Neuron (in vitro differentiated cells): Measurements from ENCODE around the gene INHBC.

Experiments
- H2AFZ ChIP-seq: one replicate; pipeline ENCODE4 v1.6.1; 2013; ENCODE audit warnings: low read depth, mild to moderate bottlenecking, inconsistent platforms, low read length, moderate library complexity
- H3K27me3 ChIP-seq: one replicate; pipeline ENCODE4 v1.6.1; 2013; ENCODE audit warnings: low read length; ENCODE audit not compliant: insufficient read depth
- H3K36me3 ChIP-seq: one replicate; pipeline ENCODE4 v1.6.1; 2013; ENCODE audit warnings: low read length; ENCODE audit not compliant: insufficient read depth
- H3K4me1 ChIP-seq: one replicate; pipeline ENCODE4 v1.6.1; 2013; ENCODE audit warnings: low read length; ENCODE audit not compliant: insufficient read depth
- H3K4me3 ChIP-seq: 2 replicates; pipeline ENCODE4 v1.5.1; 2013; ENCODE audit warnings: mild to moderate bottlenecking, low read length, moderate library complexity
- H3K9me3 ChIP-seq: one replicate; pipeline ENCODE4 v1.6.1; 2013; ENCODE audit warnings: low read length

The INHBC gene

GRCh38 chr12:57460841-57461275 lies 26.3 kb downstream of the INHBC start:
- Histone ChIP-seq H3K27me3 (no peaks in the 10 kb centered on the region), H3K9me3 (no peaks in the 10 kb centered on the region), H3K4me3 (peak overlapping the region; percentile 52), H3K36me3 (no peaks in the 10 kb centered on the region), H3K4me1 (peaks cover 26% of the 10 kb centered on the region), H2AFZ (no peak overlapping the region)

- no peaks in the 10 kb centered on the region for H3K36me3 ChIP-seq
- H3K27me3 ChIP-seq = no peaks in the 10 kb centered on the region
- H2AFZ ChIP-seq = no peak overlapping the region
- peaks cover 26% of the 10 kb centered on the region for H3K4me1 ChIP-seq
- H3K9me3 ChIP-seq = no peaks in the 10 kb centered on the region
- peak overlapping the region; percentile 52 for H3K4me3 ChIP-seq
Measured at GRCh38 chr12:57461276-57461916, 26.8 kb downstream of the INHBC start.

GRCh38 chr12:57461917-57462250 lies 27.3 kb downstream of the INHBC start:
- no peaks in the 10 kb centered on the region for H3K9me3 ChIP-seq
- H3K36me3 ChIP-seq = no peaks in the 10 kb centered on the region
- no peaks in the 10 kb centered on the region for H3K27me3 ChIP-seq
- peaks cover 26% of the 10 kb centered on the region for H3K4me1 ChIP-seq
- H2AFZ ChIP-seq = no peak overlapping the region
- peak overlapping the region; percentile 52 for H3K4me3 ChIP-seq

GRCh38 chr12:57462251-57462911 lies 27.8 kb downstream of the INHBC start:
- no peaks in the 10 kb centered on the region for H3K36me3 ChIP-seq
- peaks cover 26% of the 10 kb centered on the region for H3K4me1 ChIP-seq
- no peak overlapping the region for H2AFZ ChIP-seq
- H3K4me3 ChIP-seq = peak overlapping the region; percentile 52
- H3K9me3 ChIP-seq = no peaks in the 10 kb centered on the region
- H3K27me3 ChIP-seq = no peaks in the 10 kb centered on the region

DNA sequence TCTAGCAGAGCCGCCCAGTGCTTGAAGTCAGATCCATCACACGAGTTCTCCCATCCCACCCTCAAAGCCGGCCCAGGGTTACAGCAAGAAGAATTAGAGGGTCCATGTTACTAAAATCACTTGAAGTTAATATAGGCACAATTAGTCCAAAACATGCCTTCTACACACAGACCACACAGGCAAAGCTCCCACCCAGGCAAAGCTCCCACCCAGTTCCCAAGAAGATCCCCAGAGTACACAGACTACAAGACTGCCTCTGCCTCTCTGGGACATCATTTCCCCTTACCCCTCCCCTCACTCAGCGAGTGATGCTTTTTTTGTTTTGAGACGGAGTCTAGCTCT lies 28.3 kb downstream of the INHBC start:
- Histone ChIP-seq H3K27me3 (no peaks in the 10 kb centered on the region), H3K9me3 (no peaks in the 10 kb centered on the region), H3K4me3 (no peak overlapping the region), H3K4me1 (peaks cover 26% of the 10 kb centered on the region), H2AFZ (no peak overlapping the region), H3K36me3 (no peaks in the 10 kb centered on the region)

DNA sequence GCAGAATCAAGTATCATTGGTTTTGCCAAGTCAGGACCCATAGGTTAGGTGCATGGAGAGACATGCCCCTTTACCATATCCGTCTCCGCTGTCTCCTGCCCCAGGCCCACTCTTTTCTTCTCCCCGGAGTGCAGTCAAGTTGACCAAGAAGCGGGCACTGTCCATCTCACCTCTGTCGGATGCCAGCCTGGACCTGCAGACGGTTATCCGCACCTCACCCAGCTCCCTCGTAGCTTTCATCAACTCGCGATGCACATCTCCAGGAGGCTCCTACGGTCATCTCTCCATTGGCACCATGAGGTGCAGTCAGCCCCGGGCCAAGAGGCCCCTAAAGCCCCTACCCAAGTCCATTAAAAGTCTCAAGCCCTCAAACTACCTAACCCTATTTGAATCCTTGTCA lies 30.0 kb downstream of the INHBC start:
- H3K9me3 ChIP-seq = no peaks in the 10 kb centered on the region
- H3K4me3 ChIP-seq = no peak overlapping the region
- no peaks in the 10 kb centered on the region for H3K36me3 ChIP-seq
- peaks cover 22% of the 10 kb centered on the region for H3K4me1 ChIP-seq
- no peaks in the 10 kb centered on the region for H3K27me3 ChIP-seq
- H2AFZ ChIP-seq = no peak overlapping the region

DNA sequence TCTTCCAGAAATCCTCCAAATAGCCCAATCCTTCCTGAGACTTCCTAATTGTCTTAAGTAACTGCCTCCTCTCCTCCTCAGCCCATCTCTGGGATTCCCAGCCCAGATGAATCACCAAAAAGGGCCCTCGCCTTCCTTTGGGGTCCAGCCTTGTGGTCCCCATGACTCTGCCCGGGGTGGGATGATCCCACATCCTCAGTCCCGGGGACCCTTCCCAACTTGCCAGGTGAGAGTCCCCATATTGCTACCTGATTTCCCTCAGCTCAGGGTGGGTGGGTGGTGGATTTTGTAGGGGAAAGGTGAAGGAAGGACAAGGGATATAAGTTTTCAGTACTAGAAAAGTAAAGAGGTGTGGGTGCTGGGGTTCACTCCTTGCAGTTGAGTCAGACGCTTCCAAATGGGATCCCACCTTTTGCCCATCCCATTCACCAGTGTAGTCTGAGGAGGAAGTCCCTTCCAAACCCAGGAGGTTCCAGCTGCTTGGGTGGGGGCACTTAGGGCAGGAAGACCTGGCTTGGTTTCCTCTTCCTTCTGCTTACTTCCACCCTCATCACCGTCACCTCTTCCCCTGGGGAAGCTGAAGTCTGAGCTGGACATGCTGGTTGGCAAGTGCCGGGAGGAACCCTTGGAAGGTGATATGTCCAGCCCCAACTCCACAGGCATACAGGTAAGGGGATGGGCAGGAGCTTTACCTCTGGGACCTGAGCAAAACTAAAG lies 30.6 kb downstream of the INHBC start:
- Histone ChIP-seq H3K9me3 (no peaks in the 10 kb centered on the region), H3K36me3 (no peaks in the 10 kb centered on the region), H3K27me3 (no peaks in the 10 kb centered on the region), H3K4me3 (no peak overlapping the region), H3K4me1 (peaks cover 21% of the 10 kb centered on the region), H2AFZ (no peak overlapping the region)

- Histone ChIP-seq H3K9me3 (no peaks in the 10 kb centered on the region), H3K4me1 (peaks cover 14% of the 10 kb centered on the region), H3K36me3 (peaks cover 3% of the 10 kb centered on the region), H3K4me3 (no peak overlapping the region), H2AFZ (no peak overlapping the region), H3K27me3 (no peaks in the 10 kb centered on the region)
Measured at GRCh38 chr12:57465747-57466505, 31.3 kb downstream of the INHBC start.

- H3K4me3 ChIP-seq = no peak overlapping the region
- H3K9me3 ChIP-seq = no peaks in the 10 kb centered on the region
- peaks cover 4% of the 10 kb centered on the region for H3K4me1 ChIP-seq
- peaks cover 4% of the 10 kb centered on the region for H3K36me3 ChIP-seq
- H3K27me3 ChIP-seq = no peaks in the 10 kb centered on the region
- no peak overlapping the region for H2AFZ ChIP-seq
Measured at GRCh38 chr12:57467212-57467874, 32.8 kb downstream of the INHBC start.

DNA sequence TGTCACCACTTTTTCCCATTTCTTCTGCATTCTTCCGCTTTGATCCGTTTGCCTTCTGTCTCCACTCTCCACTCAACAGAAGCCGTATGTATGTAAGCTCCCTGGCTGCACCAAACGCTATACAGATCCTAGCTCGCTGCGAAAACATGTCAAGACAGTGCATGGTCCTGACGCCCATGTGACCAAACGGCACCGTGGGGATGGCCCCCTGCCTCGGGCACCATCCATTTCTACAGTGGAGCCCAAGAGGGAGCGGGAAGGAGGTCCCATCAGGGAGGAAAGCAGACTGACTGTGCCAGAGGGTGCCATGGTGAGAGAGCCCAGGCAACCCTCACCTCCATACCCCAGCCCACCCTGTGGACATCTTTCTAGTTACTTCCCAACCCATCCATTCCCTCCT lies 33.3 kb downstream of the INHBC start:
- no peaks in the 10 kb centered on the region for H3K9me3 ChIP-seq
- H3K4me1 ChIP-seq = no peaks in the 10 kb centered on the region
- no peak overlapping the region for H3K4me3 ChIP-seq
- H3K36me3 ChIP-seq = peaks cover 4% of the 10 kb centered on the region
- no peaks in the 10 kb centered on the region for H3K27me3 ChIP-seq
- H2AFZ ChIP-seq = no peak overlapping the region

DNA sequence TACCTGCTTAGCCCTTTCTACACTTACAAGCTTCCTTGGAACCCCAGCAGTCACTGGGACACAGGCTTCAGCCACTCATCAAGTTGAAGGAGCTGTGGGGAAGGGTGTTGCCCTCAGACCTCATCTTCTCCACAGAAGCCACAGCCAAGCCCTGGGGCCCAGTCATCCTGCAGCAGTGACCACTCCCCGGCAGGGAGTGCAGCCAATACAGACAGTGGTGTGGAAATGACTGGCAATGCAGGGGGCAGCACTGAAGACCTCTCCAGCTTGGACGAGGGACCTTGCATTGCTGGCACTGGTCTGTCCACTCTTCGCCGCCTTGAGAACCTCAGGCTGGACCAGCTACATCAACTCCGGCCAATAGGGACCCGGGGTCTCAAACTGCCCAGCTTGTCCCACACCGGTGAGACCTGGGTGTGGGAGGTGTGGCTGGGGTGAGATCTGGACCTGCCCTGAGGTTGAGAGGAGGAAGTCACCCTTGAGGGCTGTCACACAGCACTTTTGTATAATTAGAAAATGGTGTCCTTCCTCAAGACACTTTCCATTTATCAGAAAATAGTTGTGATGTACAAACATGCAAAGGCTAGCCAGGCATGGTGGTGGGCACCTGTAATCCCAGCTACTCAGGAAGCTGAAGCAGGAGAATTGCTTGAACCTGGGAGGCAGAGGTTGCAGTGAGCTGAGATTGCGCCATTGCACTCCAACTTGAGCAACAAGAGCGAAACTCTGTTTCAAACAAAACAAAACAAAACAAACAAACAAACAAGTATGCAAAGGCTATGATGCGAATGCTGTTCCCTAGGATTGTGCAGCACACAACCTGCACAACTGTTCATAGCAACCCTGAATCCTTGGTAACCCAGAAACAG lies 34.9 kb downstream of the INHBC start:
- Histone ChIP-seq H3K36me3 (peaks cover 4% of the 10 kb centered on the region), H3K9me3 (no peaks in the 10 kb centered on the region), H3K4me1 (no peaks in the 10 kb centered on the region), H3K4me3 (no peak overlapping the region), H3K27me3 (peaks cover 12% of the 10 kb centered on the region), H2AFZ (no peak overlapping the region)

DNA sequence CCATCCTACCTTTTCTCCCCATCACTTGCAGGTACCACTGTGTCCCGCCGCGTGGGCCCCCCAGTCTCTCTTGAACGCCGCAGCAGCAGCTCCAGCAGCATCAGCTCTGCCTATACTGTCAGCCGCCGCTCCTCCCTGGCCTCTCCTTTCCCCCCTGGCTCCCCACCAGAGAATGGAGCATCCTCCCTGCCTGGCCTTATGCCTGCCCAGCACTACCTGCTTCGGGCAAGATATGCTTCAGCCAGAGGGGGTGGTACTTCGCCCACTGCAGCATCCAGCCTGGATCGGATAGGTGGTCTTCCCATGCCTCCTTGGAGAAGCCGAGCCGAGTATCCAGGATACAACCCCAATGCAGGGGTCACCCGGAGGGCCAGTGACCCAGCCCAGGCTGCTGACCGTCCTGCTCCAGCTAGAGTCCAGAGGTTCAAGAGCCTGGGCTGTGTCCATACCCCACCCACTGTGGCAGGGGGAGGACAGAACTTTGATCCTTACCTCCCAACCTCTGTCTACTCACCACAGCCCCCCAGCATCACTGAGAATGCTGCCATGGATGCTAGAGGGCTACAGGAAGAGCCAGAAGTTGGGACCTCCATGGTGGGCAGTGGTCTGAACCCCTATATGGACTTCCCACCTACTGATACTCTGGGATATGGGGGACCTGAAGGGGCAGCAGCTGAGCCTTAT lies 35.8 kb downstream of the INHBC start:
- no peak overlapping the region for H2AFZ ChIP-seq
- H3K9me3 ChIP-seq = no peaks in the 10 kb centered on the region
- peaks cover 4% of the 10 kb centered on the region for H3K36me3 ChIP-seq
- no peak overlapping the region for H3K4me3 ChIP-seq
- H3K27me3 ChIP-seq = peaks cover 21% of the 10 kb centered on the region
- peaks cover 5% of the 10 kb centered on the region for H3K4me1 ChIP-seq
